Measurements from ENCODE around the gene UAP1L1.

Gene UAP1L1

DNA sequence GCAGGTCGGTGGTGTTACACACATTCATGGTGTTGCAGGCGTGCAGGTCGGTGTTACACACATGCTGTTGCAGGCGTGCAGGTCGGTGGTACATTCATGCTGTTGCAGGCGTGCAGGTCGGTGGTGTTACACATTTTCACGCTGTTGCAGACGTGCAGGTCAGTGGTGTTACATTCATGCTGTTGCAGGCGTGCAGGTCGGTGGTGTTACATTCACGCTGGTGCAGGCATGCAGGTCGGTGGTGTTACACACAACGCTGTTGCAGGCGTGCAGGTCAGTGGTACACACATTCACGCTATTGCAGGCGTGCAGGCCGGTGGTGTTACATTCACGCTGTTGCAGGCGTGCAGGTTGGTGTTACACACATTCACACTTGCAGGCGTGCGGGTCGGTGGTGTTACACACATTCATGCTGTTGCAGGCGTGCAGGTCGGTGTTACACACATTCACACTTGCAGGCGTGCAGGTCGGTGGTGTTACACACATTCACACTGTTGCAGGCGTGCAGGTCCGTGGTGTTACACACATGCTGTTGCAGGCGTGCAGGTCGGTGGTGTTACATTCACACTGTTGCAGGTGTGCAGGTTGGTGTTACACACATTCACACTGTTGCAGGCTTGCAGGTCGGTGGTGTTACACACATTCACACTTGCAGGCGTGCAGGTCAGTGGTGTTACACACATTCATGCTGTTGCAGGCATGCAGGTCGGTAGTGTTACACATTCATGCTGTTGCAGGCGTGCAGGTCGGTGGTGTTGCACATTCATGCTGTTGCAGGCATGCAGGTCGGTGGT lies 26.1 kb downstream of the UAP1L1 start:
- no peak for DNase-seq

DNA sequence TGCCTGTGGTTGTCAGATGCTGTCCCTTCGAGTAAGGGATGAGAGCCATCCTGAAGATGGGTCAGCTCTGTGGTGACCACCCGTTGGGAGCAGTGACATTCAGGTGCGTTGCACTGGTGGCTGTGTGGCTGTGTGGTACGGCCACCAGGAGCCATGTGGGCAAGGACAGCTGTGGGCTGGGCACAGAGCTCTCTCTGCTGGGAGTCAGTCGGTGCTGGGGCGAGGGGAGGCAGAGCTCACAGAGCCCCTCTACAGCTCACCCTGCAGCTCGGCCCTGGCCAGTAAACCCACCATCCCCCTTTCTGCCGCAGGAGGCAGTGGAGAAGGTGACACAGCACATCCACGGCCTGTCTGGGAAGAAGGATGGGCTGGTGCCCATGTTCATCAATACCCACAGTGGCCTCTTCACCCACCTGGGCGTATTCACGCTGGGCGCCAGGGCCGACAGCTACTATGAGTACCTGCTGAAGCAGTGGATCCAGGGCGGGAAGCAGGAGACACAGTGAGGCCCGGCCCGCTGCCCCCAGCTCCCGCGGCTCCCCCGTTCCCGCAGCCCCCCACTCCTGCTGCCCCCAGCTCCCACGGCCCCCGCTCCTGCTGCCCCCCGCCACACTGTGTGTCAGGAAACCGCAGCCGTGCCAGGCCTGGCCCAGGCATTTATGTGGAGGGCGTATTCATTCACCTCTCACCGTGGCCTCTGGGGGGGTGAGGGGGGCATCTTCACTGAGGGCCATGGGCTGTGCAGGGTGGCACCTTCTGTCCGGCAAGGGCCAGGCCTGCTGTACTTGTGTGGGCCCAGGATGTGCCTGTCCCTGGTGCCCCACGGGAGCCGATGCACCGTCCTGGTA lies 28.7 kb downstream of the UAP1L1 start:
- DNase-seq, result no peak

DNA sequence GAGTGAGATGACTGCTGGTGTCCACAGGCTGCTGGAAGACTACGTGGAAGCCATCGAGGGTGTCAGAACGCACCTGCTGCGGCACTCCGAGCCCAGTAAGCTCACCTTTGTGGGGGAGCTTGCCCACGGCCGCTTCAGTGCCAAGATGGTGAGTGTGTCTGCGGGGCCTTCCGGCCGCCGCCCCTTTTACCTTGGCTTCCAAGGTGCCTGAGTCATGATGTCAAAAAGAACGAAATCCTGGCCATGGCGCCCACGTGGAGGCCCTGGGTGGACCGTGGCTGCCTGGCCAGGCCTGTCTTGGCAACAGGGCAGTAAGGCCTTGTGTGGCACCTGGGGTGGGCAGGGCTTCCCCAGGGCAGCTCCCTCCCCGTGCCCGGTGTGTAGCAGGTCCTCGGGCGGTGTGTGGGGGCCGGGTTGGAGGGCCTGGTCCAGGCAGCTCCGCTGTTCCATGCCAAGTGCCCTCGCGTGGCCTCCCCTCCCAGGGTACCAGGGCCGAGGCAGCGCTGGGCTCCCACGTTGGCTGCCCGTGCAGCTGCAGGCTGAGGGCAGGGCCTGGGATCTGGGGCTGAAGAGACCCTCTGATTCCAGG lies 29.4 kb downstream of the UAP1L1 start:
- no peak for DNase-seq

DNA sequence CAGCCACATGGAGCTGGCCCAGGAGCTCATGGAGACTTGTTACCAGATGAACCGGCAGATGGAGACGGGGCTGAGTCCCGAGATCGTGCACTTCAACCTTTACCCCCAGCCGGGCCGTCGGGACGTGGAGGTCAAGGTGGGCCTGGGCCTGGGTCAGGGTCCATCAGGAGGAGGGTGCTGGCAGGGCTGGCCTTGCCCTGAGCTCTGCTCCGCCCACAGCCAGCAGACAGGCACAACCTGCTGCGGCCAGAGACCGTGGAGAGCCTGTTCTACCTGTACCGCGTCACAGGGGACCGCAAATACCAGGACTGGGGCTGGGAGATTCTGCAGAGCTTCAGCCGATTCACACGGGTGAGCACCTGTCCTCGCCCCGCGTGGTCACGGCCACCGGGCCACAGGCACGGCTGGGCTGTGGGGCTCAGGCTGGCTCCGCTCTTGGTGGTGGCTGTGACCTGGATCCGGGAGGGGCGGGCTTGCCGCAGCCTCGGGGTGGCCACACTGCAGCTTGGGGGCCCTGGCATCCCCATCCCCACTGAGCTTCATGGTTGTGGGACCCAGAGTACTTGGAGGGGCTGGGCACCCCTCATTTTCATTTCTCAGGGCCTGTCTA lies 30.1 kb downstream of the UAP1L1 start:
- DNase-seq, result no peak

DNA sequence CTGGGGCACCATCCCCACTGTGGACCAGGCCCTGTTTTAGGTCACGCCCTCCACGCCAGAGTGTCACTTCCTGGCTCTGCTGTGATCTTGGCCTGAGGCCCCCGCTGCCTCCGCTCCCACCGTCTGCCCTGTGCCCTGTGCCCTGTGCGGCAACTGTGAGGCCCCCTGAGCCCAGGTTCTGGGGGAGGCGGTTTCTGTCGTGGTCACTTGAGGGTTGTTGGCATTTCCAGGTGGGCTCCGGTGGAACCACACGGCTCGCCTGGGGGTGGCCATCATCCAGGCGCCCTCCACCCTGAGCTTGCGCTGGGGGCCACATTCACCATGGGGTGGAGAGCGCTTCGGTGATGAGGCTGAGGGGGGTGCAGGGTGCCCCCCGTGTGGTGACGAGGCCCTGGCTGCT lies 30.7 kb downstream of the UAP1L1 start:
- DNase-seq, result no peak

DNA sequence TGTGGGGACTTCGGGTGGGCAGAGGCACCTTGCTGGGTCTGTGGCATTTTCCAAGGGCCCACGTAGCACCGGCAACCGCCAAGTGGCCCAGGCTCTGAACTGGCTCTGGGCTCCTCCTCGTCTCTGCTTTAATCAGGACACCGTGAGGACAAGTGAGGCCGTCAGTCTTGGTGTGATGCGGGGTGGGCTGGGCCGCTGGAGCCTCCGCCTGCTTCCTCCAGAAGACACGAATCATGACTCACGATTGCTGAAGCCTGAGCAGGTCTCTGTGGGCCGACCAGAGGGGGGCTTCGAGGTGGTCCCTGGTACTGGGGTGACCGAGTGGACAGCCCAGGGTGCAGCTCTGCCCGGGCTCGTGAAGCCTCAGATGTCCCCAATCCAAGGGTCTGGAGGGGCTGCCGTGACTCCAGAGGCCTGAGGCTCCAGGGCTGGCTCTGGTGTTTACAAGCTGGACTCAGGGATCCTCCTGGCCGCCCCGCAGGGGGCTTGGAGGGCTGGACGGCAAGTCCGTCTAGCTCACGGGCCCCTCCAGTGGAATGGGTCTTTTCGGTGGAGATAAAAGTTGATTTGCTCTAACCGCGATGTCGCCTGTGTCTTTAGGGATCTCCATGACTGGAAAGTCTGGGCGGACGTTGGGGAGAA lies 31.4 kb downstream of the UAP1L1 start:
- DNase-seq, result no peak

DNA sequence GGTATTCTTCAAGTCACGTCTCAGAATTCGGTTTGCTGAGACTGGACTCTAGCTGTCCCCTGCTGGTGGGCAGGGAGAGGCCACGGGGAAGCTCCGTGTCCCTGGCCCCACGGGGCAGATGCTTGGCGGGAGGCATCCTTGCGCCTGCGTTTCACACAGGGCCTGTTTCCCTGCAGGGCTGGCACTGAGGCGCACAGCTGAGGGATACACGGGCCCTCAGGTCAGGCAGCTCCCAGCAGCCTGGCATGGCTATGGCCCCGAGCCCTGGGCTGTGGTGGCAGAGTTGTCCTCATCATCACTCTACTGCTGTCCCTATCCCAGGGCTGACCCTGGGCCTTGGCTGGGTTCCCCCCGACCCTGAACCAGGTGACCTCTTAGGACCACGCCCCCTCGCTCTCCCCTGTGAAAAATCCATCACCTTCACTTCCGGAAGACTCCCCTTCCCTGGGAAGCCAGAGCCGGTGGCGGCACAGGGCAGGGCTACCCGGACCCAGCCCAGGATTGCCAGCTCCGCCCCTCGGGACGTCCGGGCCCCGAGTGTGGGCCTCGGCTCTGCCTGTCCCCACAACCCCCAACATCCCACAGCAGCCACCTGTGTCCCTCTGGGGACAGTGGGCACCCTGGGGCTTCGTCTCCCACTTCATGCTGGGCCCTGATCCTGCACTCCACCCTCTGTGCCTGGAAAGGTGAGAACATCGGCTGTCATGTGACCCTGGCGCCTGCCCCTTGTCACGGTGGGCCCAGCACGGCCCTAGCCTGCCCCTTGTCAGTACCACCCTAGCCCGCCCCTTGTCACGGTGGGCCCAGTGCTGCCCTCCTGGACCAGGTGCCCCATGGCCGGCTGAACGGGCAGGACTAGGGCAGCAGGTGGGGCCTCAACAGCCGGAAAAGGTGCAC lies 32.2 kb downstream of the UAP1L1 start:
- no peak for DNase-seq

DNA sequence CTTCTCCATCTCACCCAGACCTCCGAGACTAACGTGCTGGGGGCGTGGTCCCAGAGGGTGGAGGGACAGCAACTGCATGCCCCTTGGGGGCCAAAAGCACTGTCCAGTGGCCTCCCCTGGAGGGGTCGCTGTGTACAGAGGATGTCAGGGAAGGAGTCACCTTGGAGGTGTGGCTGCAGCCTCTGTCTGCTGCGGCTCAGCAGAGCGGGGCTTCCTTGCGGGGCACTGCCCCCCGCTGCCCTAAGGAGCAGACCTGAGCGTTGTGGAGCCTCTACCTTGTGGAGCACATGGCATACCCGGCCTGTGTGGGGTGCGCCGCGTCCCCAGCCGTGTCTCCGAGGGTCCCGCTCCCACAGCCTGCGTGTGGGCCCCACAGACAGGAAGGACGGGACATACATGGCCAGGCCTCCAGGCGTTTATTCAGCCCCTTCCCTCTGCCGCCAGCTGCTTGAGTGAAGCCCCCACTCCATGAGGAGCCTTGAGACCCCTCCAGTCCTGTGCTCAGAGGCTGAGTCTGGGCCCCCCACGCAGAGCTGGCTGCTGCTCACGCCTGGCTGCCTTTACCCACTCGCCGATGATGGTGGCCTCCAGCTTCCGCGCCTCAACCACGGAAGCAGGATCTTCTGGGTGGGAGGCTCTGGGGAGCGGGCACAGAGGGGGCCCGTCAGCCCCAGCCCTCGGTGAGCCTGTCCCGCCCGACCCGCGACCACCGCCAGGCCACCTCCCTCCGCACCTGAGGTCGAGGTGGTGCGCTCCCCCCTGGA lies 33.0 kb downstream of the UAP1L1 start:
- DNase-seq, result no peak

DNA sequence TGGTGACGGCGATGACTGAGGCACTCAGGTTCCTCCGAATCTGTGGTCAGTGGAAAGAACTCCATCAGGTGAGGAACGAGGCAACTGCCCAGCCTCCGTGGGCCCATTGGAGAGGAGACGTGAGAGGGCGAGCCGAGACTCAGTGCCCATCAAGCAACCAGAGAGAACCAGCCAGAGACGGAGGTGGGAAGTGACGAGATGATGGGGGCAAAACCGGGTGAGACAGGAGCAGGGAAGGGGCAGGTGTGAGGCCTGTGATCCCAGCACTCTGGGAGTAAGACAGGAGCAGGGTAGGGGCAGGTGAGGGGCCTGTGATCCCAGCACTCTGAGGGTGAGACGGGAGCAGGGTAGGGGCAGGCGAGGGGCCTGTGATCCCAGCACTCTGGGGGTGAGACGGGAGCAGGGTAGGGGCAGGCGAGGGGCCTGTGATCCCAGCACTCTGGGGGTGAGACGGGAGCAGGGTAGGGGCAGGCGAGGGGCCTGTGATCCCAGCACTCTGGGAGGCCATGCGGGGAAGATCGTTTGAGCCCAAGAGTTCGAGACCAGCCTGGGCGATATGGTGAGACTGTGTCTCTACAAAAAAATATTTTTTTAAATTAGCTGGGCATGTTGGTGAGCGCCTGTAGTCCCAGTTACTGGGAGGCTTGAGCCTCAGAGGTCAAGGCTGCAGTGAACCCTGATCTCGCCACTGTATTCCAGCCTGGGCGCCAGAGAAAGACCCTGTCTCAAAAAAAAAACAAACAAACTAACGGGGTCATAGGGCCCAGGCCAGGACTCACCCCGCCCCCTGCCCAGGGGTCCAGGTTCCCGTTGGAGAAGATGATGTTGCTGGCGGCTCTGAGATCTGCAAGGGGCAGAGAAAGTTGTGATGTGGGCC lies 33.8 kb downstream of the UAP1L1 start:
- no peak for DNase-seq

DNA sequence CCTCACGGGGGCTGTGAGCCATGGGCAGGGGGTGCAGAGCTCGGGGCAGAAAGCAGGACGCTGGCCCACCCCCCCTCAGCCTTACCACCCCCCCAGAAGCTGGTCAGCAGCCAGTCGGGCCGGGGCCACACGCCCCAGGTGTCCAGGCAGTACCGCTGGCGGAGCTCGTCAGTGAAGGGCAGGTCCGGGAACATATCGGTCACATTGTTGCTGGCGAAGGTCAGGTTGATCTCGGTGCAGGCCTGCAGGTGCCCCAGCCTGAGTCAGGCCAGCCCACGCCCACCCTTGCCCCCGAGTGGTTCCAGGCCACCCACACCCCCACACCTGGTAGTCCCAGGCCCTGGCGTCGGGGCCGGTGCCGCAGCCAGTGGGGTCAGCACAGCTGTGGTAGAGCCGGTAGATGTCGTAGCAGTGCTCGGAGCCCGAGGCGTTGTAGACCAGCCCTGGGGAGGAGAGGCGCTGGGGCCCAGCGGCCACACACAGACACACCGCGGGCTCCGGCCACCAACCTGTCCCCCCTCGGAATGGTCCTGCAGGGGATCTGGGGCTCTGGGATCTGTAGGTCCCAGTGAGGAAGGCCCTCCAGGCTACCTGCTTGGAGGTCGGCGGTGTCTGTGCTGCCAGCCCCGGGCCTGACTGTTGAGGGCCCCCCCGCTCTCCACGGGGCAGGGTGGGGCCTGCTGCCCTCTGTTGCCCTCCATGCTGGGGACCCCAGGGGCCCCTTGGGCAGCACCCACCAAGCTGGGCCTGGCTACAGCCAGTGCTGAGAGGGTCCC lies 34.7 kb downstream of the UAP1L1 start:
- no peak for DNase-seq

DNA sequence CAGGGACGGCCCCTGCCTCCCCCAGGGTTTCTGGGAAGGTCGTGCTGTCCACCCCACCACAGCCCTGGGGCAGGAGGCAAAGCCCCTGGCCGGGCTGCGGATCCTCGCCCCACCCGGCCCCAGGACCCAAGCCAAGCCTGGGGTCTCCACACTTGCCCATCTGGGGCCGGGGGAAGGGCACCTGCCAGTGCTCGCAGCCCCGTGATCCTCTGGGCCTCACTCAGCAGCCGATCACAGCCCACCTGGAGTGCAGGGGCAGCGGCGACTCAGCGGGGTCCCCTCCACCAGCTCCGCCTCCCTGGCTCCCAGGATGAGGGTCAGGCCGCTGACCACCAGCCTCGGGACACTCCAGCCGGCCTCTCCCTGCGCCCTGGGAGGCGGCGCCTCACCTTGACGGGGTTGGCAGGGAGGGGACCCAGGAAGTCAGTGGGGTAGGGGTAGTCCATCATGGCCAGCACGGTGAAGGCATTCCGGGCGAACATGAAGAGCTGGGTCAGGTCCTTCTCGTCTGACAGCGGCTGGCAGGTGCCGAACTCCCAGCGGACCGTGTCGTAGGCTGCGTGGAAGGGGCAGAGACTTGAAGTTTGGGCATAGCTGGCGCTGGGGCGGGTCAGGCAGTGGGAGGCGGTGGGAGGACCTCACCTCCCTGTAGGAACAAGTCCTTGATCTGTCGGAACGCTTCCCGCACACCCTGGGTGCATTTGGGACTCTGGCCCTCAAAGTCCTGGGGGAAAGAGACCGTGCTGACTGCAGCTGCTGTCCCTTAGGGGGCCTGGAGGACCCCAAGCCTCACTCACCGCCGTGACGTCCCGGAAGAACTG lies 35.5 kb downstream of the UAP1L1 start:
- DNase-seq, result no peak

DNA sequence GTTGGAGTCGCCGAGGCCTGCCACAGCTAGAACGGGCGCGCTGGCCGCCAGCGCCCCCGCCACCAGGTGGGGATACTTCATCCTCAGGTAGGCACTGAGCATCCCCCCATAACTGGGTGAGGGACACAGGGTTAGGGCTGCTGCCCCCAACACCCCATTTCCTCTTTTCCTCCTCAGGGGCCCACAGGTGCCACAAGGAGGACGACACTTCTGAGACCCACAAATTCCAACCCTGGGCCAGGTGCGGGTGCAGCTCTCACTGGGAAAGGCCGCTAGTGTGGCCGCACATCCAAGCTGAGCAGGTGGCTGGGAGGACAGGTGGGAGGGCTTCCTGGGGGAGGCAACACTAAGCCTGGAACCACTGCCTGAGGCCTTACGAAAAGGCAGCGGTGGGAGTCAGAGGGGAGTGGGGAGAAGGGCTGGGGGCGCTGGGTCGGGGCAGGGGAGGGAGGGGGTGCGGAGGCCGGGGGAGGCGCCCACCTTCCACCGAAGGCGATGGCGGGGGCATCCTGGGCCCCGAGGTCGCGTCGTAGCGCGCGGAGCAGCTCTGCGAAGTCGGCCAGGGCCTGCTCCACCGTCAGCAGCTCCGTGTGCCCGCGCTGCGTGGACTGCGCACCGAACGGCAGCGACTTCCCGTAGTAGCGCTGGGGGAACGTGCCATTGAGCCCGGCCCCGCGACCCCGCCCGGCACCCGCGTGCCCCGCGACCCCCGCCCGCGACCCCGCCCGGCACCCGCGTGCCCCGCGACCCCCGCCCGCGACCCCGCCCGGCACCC lies 36.3 kb downstream of the UAP1L1 start:
- peak; percentile 33 for DNase-seq

DNA sequence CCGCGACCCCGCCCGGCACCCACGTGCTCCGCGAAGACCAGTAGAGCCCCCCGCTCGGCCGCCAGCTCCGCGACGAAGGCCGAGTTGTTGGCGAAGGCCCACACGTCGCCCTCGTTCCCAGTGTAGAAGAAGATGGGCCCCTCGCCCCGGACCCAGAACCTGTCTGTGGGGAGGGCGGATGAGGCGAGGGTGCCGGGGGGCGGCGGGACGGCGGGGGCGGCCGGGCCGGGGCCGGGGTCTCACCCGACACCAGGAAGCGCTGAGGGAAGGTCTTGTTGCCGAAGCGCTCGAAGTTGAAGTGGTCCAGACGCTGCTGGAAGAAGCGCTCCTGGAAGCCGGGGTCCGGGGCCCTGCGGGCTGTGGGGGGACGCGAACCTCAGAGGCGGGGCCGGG lies 36.9 kb downstream of the UAP1L1 start:
- DNase-seq, result no peak

DNA sequence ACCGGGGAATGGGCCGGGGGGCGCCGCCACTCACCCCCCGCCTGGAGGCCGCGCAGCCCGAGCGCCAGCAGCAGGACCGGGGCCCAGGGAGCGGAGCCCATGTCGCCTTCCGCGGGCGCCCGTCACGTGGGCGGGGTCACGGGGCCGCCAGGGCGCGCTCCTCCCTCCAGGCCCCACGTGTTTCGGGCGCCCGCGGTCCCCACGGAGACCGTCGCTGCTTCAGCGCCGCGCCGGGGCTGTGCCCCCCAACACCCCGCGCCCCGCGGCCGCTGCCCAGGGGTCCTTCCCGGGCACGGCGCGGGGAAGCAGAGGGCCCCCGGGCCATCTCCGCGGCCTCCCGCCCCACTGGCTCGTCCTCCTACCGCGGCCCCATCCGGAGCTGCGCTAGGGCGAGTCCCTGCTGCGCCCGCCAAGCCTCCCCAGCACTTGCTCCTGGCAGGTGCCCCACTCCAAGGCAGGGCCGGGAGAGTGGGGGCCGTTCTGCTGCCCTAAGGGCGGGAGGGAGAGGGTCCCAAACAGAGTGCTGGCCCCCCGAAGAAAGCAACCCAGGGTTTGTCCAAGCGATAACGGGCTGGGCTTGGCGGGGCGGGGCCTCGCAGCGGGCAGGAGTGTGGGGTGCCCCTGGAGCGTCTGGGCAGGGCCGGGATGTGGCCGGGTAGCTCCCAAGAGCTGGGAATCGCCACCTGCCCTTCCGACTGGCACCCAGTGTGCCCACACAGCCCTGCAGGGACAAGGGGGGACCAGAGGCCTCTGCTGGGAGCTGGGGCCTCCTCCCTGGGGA lies 37.5 kb downstream of the UAP1L1 start, which contains the start of gene DPP7:
TSS of gene DPP7 (minus strand) at position 121 of the 781 bp plus-strand sequence. CDS start at position 101, 20 bp downstream.
- DNase-seq, result peak; percentile 78

DNA sequence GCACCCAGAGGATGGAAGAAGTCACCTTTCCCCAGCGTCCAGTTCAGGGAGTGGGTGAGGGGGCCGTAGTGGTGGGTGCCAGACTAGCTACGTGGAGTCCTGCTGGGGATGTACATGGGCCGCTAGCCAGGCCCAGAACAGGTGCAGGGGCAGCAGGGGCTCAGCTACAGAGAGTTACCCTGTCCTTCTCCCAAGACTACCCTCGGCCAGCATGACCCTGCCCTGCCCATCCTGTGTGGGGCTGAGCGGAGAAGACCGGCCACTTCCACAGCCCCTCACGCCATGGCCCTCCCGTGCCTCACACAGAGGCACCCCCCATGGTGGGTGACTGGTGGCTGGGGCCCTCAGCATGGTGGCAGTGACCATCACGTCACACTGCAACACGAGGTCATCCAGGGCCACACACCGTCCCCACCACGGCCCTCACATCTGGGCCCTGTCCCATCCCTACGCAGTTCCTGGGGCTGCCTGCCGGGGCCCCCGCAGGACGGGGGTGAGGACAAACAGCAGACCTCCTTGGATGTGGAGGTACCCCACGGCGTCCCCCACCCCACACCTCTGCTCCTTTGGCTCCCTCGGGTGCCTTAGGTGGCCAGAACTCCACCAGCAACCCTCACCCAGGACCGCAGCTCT lies 38.2 kb downstream of the UAP1L1 start:
- no peak for DNase-seq

DNA sequence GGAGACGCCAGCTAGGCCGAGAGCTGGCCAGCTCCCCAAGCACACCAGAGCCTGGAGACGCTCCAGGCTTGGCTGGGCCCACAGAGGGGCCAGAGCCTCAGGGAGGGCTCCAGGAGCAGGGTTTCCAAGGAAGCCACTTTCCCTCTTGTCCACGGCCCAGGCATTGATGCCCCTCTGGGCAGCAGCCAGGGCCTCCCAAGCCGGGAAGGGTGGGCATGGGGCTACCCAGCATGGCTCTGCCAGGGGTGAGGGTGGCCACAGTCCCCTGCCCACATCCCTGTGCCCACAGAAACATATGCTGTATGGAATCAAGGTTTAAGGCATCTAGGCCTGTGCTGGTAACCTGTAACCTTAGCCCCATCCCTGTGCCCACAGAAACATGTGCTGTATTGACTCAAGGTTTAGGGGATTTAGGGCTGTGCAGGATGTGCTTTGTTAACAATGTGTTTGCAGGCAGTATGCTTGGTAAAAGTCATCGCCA lies 38.8 kb downstream of the UAP1L1 start:
- DNase-seq, result no peak
